ENCODE results near the gene COL8A2. TPM values are rescaled to one million over a fixed set of nuclear protein-coding genes. Genes with fewer than 3 reads are reported as not detected.

The COL8A2 gene
- total and polyA plus RNA-seq, 3 donors from 2014 or later = 1.3 to 4.2 (median 2.0) TPM

- TF ChIP-seq CTCF (IDR thresholded peaks at IDR 0.05) = no peak
- TF ChIP-seq POLR2A (IDR thresholded peaks at IDR 0.05) = no peak
- Histone ChIP-seq H3K4me1 (peaks cover 33% of the 10 kb centered on the region), H3K27me3 (no peaks in the 10 kb centered on the region), H3K9me3 (no peaks in the 10 kb centered on the region), H3K36me3 (ENCODE audit: low read depth, missing control alignments) (no peaks in the 10 kb centered on the region), H3K4me3 (no peak overlapping the region), H3K27ac (no peak overlapping the region)
- 87% methylated on average over 14 to 17 of the region's 17 CpGs for WGBS, 2 donors
- DNase-seq = no peak
- intact Hi-C loops (cut with DNase I; ENCODE audit: low total_unique reads) = no loop called here
Observed at GRCh38 chr1:36092166-36092797, 32.7 kb downstream of the COL8A2 start.

GRCh38 chr1:36091698-36092097 is 33.3 kb downstream of the COL8A2 start:
- Histone ChIP-seq H3K36me3 (ENCODE audit: low read depth, missing control alignments) (no peaks in the 10 kb centered on the region), H3K27ac (no peak overlapping the region), H3K4me1 (peaks cover 28% of the 10 kb centered on the region), H3K9me3 (no peaks in the 10 kb centered on the region), H3K4me3 (no peak overlapping the region), H3K27me3 (no peaks in the 10 kb centered on the region)
- no peak for TF ChIP-seq CTCF (IDR thresholded peaks at IDR 0.05)
- no peak for TF ChIP-seq POLR2A (IDR thresholded peaks at IDR 0.05)
- no peak for DNase-seq
- intact Hi-C loops (cut with DNase I; ENCODE audit: low total_unique reads) = no loop called here
- 87 to 96% methylated on average over 10 to 13 of the region's 13 CpGs for WGBS, 2 donors

GRCh38 chr1:36091141-36091540 is 33.9 kb downstream of the COL8A2 start:
- no peaks in the 10 kb centered on the region for H3K36me3 ChIP-seq (ENCODE audit: low read depth, missing control alignments)
- H3K27me3 ChIP-seq = no peaks in the 10 kb centered on the region
- H3K4me1 ChIP-seq = peaks cover 28% of the 10 kb centered on the region
- no peak overlapping the region for H3K4me3 ChIP-seq
- TF ChIP-seq POLR2A (IDR thresholded peaks at IDR 0.05) (no peak), CTCF (IDR thresholded peaks at IDR 0.05) (no peak)
- intact Hi-C loops (cut with DNase I; ENCODE audit: low total_unique reads) = no loop called here
- no peak for DNase-seq
- no peak overlapping the region for H3K27ac ChIP-seq
- WGBS, 2 donors = 87 to 90% methylated on average over 4 of the region's 4 CpGs
- no peaks in the 10 kb centered on the region for H3K9me3 ChIP-seq

- TF ChIP-seq CTCF (IDR thresholded peaks at IDR 0.05) (no peak), POLR2A (IDR thresholded peaks at IDR 0.05) (no peak)
- DNase-seq = peak; percentile 68
- Histone ChIP-seq H3K36me3 (ENCODE audit: low read depth, missing control alignments) (no peaks in the 10 kb centered on the region), H3K4me3 (peak overlapping the region; percentile 92 to 98), H3K27me3 (no peaks in the 10 kb centered on the region), H3K9me3 (no peaks in the 10 kb centered on the region), H3K27ac (peak overlapping the region; percentile 78 to 86), H3K4me1 (peaks cover 24% of the 10 kb centered on the region)
- WGBS, 2 donors = 2 to 3% methylated on average over 23 to 32 of the region's 32 CpGs
- intact Hi-C loops (cut with DNase I; ENCODE audit: low total_unique reads) = no loop called here
Observed at GRCh38 chr1:36089393-36090121, 35.5 kb downstream of the COL8A2 start.

Measured in testis (tissue), 3 donors.